GM21717 (cell line): ENCODE measurements around the gene SPIRE1.

ENCODE experiments used
- ATAC-seq: cut with Tn5 transposase; IDR thresholded peaks from one replicate; pipeline ENCODE4 v1.9.1; 2021; ENCODE audit warnings: mild to moderate bottlenecking, moderate library complexity; ENCODE audit not compliant: unreplicated experiment

Gene SPIRE1

GRCh38 chr18:12455496-12455895 is 202.4 kb downstream of the SPIRE1 start:
- ATAC-seq, result no peak

- ATAC-seq, result no peak
These were observed 205.1 kb downstream of the SPIRE1 start for GRCh38 chr18:12452784-12453183.

- no peak for ATAC-seq
These were observed 206.5 kb downstream of the SPIRE1 start for GRCh38 chr18:12451428-12451827.

- no peak for ATAC-seq
These were observed 208.7 kb downstream of the SPIRE1 start for GRCh38 chr18:12449051-12449785.

GRCh38 chr18:12445554-12445953 is 212.4 kb downstream of the SPIRE1 start:
- no peak for ATAC-seq

- ATAC-seq, result no peak
These were observed 214.4 kb downstream of the SPIRE1 start for GRCh38 chr18:12443551-12443950.

GRCh38 chr18:12442946-12443345 is 215.0 kb downstream of the SPIRE1 start:
- no peak for ATAC-seq

- no peak for ATAC-seq
These were observed 216.4 kb downstream of the SPIRE1 start for GRCh38 chr18:12441475-12442034.

- ATAC-seq, result no peak
These were observed 219.7 kb downstream of the SPIRE1 start for GRCh38 chr18:12438257-12438656.

GRCh38 chr18:12435867-12436266 is 222.0 kb downstream of the SPIRE1 start:
- ATAC-seq, result no peak

- no peak for ATAC-seq
These were observed 223.4 kb downstream of the SPIRE1 start for GRCh38 chr18:12434541-12434929.

- ATAC-seq, result no peak
These were observed 223.9 kb downstream of the SPIRE1 start for GRCh38 chr18:12433829-12434540.

- no peak for ATAC-seq
These were observed 225.0 kb downstream of the SPIRE1 start for GRCh38 chr18:12432881-12433280.

GRCh38 chr18:12432196-12432595 is 225.7 kb downstream of the SPIRE1 start:
- no peak for ATAC-seq

GRCh38 chr18:12431561-12431960 is 226.3 kb downstream of the SPIRE1 start:
- ATAC-seq, result no peak

- no peak for ATAC-seq
These were observed 227.5 kb downstream of the SPIRE1 start for GRCh38 chr18:12430137-12430990.

GRCh38 chr18:12429556-12429955 is 228.4 kb downstream of the SPIRE1 start:
- no peak for ATAC-seq

- ATAC-seq, result no peak
These were observed 229.0 kb downstream of the SPIRE1 start for GRCh38 chr18:12428923-12429322.

- no peak for ATAC-seq
These were observed 231.0 kb downstream of the SPIRE1 start for GRCh38 chr18:12426924-12427323.

- ATAC-seq, result no peak
These were observed 233.7 kb downstream of the SPIRE1 start for GRCh38 chr18:12424252-12424651.

- no peak for ATAC-seq
These were observed 234.1 kb downstream of the SPIRE1 start for GRCh38 chr18:12423820-12424219.
